ENCODE data around the gene RFC5. TPM values are rescaled to one million over a fixed set of nuclear protein-coding genes. Genes with fewer than 3 reads are reported as not detected.

RFC5 gene
- total and polyA plus RNA-seq, 2 of the 8 experiments (the other 6 are each of a cell fraction or from before 2014, with no cell fraction given): 34.4 to 40.6 TPM

DNA sequence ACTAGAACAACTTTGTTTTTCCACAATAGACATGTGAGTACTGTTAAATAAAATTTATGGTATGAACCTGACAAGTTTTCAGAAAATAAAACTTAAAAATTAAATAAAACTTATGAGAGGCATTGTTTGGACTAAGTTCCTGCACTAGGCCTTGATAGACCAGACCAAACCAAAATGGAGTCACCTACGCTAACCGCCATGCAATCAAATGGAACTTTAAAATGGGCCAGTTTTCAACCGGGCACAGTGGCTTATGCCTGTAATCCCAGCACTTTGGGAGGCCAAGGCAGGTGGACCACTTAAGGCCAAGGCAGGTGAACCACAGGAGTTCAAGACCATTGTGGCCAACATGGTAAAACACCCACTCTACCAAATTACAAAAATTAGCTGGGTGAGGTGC, 5.1 kb upstream of the RFC5 start (continued):
- no peak for TF ChIP-seq BRCA1 (IDR thresholded peaks at IDR 0.05; ENCODE audit: low read depth, low read length)
